ENCODE results near the gene HTRA3. TPM values are rescaled to one million over a fixed set of nuclear protein-coding genes. Genes with fewer than 3 reads are reported as not detected.

HTRA3 gene
- total and polyA plus RNA-seq, 2 experiments from 2014 or later: 1.3 to 3.6 TPM

DNA sequence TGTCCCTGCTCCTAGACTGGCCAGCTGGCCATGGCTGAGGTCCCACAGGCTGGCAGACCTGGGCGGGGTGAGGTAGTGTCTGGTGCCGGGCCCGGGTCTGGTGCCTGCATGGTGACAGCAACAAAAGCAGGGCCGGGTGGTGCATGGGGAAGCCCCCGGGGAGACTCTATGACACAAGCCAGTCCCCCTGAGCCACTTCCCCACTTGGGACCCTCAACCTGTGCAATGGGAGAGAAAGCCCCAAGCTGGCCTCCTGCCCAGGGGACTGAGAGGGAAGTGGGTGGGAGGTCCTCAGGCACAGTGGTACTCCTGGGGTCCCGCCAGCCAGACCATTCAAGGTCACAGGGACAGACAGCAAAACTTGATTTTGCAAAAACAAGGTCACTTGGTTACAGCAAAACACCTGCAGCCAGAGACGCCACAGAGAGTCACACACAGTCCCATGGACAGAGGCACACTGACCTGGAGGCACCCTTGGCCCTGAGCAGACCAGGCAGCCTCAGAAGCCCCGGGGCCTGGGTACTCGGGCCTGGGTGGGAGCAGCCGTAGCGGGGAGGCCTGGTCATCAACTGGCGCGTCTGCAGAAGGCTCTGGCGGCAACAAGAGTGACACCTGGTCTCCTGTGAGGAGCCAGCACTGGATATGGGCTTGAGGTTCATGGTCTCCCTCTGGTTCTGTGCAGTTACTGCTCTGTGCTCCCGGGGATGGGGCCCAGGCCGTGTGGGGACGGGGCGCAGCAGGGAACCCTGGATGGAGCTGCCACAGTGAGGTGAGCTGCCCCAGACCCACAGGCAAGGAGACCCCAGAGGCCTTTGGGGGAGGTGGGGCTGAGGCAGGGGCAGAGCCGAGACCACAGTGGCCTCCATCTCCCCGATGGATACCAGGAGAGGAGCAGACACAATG, 60.6 kb downstream of the HTRA3 start (continued):
- TF ChIP-seq, protein P1, sequence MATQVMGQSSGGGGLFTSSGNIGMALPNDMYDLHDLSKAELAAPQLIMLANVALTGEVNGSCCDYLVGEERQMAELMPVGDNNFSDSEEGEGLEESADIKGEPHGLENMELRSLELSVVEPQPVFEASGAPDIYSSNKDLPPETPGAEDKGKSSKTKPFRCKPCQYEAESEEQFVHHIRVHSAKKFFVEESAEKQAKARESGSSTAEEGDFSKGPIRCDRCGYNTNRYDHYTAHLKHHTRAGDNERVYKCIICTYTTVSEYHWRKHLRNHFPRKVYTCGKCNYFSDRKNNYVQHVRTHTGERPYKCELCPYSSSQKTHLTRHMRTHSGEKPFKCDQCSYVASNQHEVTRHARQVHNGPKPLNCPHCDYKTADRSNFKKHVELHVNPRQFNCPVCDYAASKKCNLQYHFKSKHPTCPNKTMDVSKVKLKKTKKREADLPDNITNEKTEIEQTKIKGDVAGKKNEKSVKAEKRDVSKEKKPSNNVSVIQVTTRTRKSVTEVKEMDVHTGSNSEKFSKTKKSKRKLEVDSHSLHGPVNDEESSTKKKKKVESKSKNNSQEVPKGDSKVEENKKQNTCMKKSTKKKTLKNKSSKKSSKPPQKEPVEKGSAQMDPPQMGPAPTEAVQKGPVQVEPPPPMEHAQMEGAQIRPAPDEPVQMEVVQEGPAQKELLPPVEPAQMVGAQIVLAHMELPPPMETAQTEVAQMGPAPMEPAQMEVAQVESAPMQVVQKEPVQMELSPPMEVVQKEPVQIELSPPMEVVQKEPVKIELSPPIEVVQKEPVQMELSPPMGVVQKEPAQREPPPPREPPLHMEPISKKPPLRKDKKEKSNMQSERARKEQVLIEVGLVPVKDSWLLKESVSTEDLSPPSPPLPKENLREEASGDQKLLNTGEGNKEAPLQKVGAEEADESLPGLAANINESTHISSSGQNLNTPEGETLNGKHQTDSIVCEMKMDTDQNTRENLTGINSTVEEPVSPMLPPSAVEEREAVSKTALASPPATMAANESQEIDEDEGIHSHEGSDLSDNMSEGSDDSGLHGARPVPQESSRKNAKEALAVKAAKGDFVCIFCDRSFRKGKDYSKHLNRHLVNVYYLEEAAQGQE (IDR thresholded peaks at IDR 0.05; ENCODE audit: unreplicated experiment): no peak
- no peak for TF ChIP-seq ZNF331 (CRISPR knock-in tag; IDR thresholded peaks at IDR 0.05; ENCODE audit: low read depth)
- no peak for TF ChIP-seq EZH2 (IDR thresholded peaks at IDR 0.05; ENCODE audit: low read depth, unreplicated experiment)
- no peak for TF ChIP-seq STAT1 (IDR thresholded peaks at IDR 0.05; ENCODE audit: unreplicated experiment)
- no peak for TF ChIP-seq ZNF114 (CRISPR knock-in tag; IDR thresholded peaks at IDR 0.05)
- TF ChIP-seq JUNB (IDR thresholded peaks at IDR 0.05; ENCODE audit: unreplicated experiment): no peak
- no peak for TF ChIP-seq POLR2AphosphoS5 (IDR thresholded peaks at IDR 0.05; ENCODE audit: low read depth)

GRCh38 chr4:8330821-8331574, 61.4 kb downstream of the HTRA3 start:
- Mint-ChIP-seq H3K9me3 (peaks cover 6% of the 10 kb centered on the region), H3K27me3 (ENCODE audit: insufficient read depth, low read depth, poor library complexity) (no peaks in the 10 kb centered on the region), H3K4me1 (no peaks in the 10 kb centered on the region; the same call in 2 of the 3 replicates), H3K4me3 (no peak overlapping the region), H3K36me3 (ENCODE audit: low read depth) (no peaks in the 10 kb centered on the region), H3K27ac (no peak overlapping the region)
- Histone ChIP-seq H3K9me2 (ENCODE audit: insufficient read depth) (no peaks in the 10 kb centered on the region), H3K79me2 (replicated peaks; ENCODE audit: insufficient read depth) (no peaks in the 10 kb centered on the region), H3K4me2 (no peak overlapping the region), H3F3A (replicated peaks; ENCODE audit: low read depth) (no peaks in the 10 kb centered on the region), H3K27ac (ENCODE audit: low read depth) (no peak overlapping the region), H3K27me3 (ENCODE audit: insufficient read depth) (no peaks in the 10 kb centered on the region), H3K4me3 (no peak overlapping the region), H4K20me1 (replicated peaks; ENCODE audit: insufficient read depth) (no peaks in the 10 kb centered on the region), H2AFZ (no peak overlapping the region), H3K4me1 (ENCODE audit: insufficient read depth) (no peaks in the 10 kb centered on the region), H3K36me3 (ENCODE audit: insufficient read depth) (no peaks in the 10 kb centered on the region)
- ATAC-seq (no peak), DNase-seq (ENCODE audit: low spot score) (no peak)
- no peak for TF ChIP-seq NANOG (IDR thresholded peaks at IDR 0.05; ENCODE audit: borderline replicate concordance)
- TF ChIP-seq, protein P2, sequence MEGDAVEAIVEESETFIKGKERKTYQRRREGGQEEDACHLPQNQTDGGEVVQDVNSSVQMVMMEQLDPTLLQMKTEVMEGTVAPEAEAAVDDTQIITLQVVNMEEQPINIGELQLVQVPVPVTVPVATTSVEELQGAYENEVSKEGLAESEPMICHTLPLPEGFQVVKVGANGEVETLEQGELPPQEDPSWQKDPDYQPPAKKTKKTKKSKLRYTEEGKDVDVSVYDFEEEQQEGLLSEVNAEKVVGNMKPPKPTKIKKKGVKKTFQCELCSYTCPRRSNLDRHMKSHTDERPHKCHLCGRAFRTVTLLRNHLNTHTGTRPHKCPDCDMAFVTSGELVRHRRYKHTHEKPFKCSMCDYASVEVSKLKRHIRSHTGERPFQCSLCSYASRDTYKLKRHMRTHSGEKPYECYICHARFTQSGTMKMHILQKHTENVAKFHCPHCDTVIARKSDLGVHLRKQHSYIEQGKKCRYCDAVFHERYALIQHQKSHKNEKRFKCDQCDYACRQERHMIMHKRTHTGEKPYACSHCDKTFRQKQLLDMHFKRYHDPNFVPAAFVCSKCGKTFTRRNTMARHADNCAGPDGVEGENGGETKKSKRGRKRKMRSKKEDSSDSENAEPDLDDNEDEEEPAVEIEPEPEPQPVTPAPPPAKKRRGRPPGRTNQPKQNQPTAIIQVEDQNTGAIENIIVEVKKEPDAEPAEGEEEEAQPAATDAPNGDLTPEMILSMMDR (conservative IDR thresholded peaks at IDR 0.05; ENCODE audit: low read depth in 2 of 2): 0 out of 4 replicates have a peak, but pooled peaks of 1 of the 2 experiments have one; percentile 1
- TF ChIP-seq JUNB (IDR thresholded peaks at IDR 0.05; ENCODE audit: unreplicated experiment): no peak
- TF ChIP-seq ZNF114 (CRISPR knock-in tag; IDR thresholded peaks at IDR 0.05): no peak
- TF ChIP-seq ZNF462 (CRISPR knock-in tag; IDR thresholded peaks at IDR 0.05): no peak
